HG03064 (cell line): ENCODE measurements around the gene SEC22A.

Experiments
- ATAC-seq: cut with Tn5 transposase; IDR thresholded peaks from one replicate; pipeline ENCODE4 v1.9.1; 2021; ENCODE audit warnings: low read depth; ENCODE audit not compliant: unreplicated experiment

Gene SEC22A

DNA sequence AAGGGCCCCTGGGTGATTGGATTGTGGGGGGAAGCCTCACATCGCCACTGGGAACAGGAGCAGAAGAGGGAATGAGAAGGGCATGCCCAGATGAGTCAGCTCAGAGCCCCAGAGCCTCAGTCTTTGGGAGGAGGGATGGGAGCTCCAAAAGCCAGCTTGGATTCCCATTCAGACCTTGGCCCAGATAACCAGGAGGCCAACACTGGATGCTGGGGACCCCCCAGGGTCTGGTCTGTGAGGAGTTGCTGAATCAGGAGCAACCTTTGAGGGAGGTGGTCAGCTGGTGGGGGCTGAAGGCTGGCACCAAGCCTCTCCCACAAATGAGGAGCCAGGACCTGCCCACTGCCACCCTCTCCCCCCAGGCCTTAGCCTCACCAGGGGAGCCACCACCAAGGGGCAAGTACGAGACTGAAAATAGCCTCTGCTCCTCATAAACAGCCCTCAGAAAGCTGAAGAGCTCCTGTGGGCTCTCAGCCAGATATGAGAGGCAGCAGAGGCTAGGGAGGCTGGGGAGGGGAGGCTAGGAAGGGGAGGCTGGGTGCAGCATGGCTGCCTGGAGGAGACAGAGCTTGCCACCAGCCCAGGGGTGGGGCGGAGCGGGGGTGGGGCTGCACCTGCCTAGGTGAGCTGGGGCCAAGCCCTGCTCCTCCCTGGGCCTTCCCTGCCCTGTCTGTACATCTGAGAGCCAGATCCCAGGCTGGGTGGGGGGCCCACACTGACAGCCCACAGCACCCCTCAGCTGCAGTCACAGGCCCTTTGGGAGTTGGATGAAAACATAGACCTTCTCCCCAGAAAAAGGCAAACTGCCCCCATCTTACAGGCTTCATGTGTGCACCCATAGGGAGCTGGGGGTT, 99.8 kb downstream of the SEC22A start:
- ATAC-seq: no peak

- ATAC-seq: no peak
Observed at GRCh38 chr3:123302961-123303360, 101.2 kb downstream of the SEC22A start.

GRCh38 chr3:123303976-123304560, 102.3 kb downstream of the SEC22A start:
- no peak for ATAC-seq

DNA sequence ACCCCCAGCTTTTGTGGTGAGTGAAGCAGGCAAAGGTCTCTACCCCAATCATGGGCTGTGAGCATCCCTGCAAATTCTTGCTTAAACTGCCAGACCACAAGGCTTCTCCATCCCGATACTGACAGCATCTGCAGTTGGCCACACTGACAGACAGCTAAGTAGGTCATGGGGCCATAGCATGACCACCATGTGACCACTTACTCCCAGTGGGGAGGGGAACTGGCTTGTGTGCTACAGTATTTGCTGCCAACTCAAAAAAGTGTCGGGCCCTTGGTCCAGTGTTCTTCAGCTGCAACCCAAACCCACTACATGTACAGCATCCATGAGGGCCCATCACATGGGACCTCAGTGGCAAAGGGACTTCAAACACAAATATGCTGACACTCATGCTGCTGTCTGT, 103.4 kb downstream of the SEC22A start:
- no peak for ATAC-seq

- ATAC-seq: no peak
Observed at GRCh38 chr3:123307064-123307463, 105.3 kb downstream of the SEC22A start.

- no peak for ATAC-seq
Observed at GRCh38 chr3:123310186-123310585, 108.4 kb downstream of the SEC22A start.

DNA sequence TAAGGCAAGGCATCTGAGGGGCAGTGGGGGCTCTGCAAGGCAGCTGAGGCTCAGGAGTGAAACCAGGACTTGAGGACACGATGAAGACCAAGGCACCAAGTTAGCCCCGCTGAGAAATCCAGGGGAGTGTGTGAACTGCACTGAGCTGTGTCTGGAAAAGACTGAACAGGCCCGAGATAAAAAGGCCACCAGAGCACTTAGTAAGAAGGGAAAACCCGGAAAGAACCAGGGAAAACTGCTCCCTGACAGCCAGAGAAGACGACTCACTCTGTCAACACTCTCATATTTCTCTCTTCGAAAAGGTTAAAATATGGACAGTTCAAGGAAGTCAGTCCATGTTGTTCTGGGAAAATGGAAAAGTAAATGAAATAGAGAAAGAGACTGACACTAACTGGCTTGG, 109.0 kb downstream of the SEC22A start:
- ATAC-seq: no peak

DNA sequence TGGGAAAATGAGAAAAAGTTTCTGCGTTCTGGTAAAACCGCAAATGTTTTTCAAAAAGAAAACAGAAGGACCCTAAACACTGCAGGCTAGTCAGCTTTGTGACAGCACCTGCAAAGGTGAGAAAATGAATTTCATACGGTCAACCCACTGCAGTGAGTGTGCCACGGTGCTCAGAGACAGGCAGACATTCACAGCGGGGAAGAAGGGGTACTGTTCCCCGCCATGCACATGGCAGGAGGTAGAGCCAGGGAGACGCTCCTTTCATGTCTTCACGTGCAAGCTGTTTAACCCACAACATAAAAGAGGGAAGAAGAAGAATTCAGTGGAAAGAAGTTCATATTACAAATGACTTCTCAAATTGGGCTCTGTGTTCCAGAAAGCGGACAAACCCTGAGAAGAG, 109.5 kb downstream of the SEC22A start:
- no peak for ATAC-seq

GRCh38 chr3:123312331-123313265, 110.9 kb downstream of the SEC22A start:
- ATAC-seq: no peak

DNA sequence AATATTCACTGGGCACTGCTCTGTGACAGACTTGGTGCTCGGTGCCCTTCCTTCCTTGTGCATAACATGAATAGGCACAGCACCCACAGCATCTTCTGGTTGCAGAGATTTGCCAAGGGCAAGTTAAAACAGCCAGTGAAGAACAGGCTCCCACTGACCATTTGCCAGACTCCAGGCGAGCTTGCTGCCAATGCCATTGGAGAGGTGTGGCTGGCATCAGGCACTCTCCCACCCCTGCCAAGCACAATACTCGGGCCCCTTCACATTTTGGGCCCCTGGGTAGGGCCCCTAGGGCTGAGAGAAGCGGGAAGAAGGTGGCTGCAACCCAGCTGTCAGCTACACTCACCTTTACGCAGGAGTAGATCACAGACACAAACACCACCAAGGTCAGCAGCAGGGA, 112.1 kb downstream of the SEC22A start:
- ATAC-seq: no peak

DNA sequence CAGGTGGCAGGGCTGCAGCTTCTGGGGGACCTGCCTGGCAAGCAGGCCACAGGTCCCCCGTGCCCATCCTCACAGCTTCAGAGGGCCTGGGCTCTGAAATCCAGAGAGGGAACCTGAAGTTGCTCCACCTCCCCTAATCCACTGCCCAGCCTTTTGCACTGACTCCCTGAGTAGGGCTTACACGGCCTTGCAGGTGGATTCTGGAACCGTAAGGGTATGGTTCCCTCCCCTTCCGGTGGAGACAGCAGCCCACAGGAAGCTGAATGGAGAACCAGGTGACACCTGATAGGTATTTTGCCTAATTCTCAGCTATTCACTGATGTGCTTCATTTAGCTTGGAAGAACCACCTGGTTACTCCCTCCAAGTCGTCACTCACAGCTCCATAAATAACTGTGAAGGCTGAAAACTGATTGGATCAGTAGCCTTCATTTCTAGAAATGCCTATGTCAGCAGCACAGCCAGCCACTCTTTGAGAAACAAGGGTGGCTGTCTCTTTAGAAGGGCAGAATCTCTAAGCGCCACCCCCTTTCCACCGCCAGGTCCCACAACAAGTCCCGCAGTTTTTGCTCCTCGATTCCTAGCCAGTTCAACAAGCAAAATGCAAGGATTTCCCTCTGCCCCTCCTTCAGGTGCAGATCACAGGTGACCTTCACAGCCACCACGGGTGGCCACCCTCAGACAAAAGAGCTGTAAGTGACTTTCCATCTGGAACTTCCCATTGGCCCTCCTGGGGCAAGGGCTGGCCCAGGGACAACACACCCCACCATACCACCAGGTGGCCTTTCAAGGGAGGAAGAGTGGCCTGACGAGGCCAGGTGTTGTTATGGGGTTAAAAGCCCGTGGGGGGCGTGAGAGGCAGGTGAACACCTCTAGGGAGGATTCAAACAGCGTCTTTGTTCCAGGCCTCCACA, 112.9 kb downstream of the SEC22A start:
- ATAC-seq: no peak

DNA sequence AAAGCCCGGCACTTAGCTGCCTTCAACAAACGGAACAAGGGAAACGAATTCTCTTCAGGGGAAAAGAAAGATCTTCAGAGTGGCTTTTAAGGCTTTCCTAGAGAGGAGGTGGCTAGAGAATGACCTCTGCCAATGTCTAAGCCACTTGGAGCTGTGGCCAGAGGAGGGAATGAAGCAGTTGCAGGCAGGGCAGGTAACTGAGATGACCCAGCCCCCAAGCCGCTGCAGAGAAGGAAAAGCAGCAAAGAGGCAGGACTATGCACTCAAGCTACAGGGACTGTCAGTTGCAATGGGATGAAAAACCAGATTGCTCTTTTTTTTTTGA, 113.5 kb downstream of the SEC22A start:
- no peak for ATAC-seq

DNA sequence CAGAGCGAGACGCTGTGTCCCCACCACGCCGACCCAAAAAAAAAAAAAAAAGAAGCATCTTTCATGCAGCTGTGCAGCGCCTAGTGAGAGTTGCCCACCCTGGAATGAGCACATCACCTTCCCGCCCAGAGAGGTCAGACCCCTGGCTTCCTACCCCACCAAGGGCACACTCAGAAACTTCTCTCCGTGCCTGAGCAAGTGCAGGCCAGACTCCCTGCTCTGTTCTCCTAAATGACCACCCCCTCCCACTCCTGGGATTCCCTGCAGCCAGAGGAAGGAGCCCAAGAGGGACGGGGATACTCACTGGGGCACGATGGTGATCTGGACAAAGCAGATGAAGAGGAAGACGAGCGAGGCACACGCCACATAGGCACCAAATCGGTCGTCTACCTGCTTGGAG, 116.0 kb downstream of the SEC22A start:
- ATAC-seq: no peak

- ATAC-seq: no peak
Observed at GRCh38 chr3:123318374-123318773, 116.6 kb downstream of the SEC22A start.

GRCh38 chr3:123319760-123320159, 118.0 kb downstream of the SEC22A start:
- ATAC-seq: no peak

GRCh38 chr3:123320221-123320620, 118.5 kb downstream of the SEC22A start:
- ATAC-seq: no peak

DNA sequence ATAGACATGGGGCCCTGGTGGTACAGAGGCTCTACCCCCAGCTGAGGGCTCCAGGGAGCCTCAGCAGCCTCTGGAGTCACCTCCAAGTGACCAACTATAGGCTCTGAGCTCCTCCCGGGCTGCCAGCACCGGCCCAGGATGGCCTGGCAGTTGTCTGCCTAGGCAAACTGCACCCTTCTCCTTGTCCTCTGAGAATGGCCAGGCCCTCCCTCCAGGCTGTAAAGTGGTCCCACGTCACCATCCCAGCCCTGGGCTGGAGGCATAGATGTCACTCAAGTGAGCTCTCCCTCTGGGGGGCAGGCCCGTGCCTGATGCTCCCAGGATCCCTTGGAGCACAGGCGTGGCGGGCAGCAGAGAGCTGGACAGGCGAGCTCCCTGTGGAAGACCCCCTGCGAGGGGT, 120.1 kb downstream of the SEC22A start:
- no peak for ATAC-seq

GRCh38 chr3:123322866-123323265, 121.1 kb downstream of the SEC22A start:
- ATAC-seq: no peak
